HepG2 (cell line): ENCODE data around the gene PXMP4. TPM values are rescaled to one million over a fixed set of nuclear protein-coding genes. Genes with fewer than 3 reads are reported as not detected.

Experiments used
- ATAC-seq: fragments of 200-7000 bp; cut with Tn5 transposase; 3 replicates; pipeline ENCODE4 v1.9.1; 2020; ENCODE audit warnings: mild to moderate bottlenecking, moderate library complexity
- BruUV-seq: library from RNA; stranded (reverse); fragments of 400-500 nt; replicated peaks from 2 replicates; lab custom pipeline; 2021; lab: Mats Ljungman, UMichigan
- CTCF ChIA-PET: fragments of 300-600 bp; formaldehyde crosslinking; extraction: SDS; loops from one replicate; lab custom pipeline; 2021; ENCODE audit warnings: low total read pairs, inconsistent platforms, low intra/inter-chr PET ratio; lab: Yijun Ruan, JAX
- POLR2A ChIA-PET: fragments of 350-600 bp; sonication (Branson Sonifier 250); formaldehyde crosslinking; loops from one replicate; lab custom pipeline; 2020; ENCODE audit warnings: antibody characterized with exemption, inconsistent platforms; lab: Yijun Ruan, JAX
- DNase-seq: peaks from one replicate; pipeline ENCODE4 v3.0.0-alpha.2; 2015; ENCODE audit warnings: low spot score
- FAIRE-seq: peaks from 3 replicates; lab custom pipeline; 2011; peaks lifted over from hg19 to GRCh38; lab: Jason Lieb, UNC
- H2AFZ ChIP-seq: one replicate; pipeline ENCODE4 v1.6.1; 2011; ENCODE audit warnings: low read length, inconsistent platforms
- H3K27ac ChIP-seq: fragments of 300-600 bp; 3 replicates; pipeline ENCODE4 v1.8.0; 2011; ENCODE audit warnings: mixed run types, mild to moderate bottlenecking, mixed read lengths, low read length, inconsistent platforms; ENCODE audit not compliant: insufficient read depth; ENCODE audit errors: extremely low read length
- H3K27me3 ChIP-seq, 2 experiments: fragments of 200-600 bp in 1 of 2; 2 replicates in 1 of 2; 3 replicates in 1 of 2; pipeline versions ENCODE4 v1.6.0 to v1.8.0; 2011; ENCODE audit warnings: low read length in 2 of 2, mild to moderate bottlenecking in 2 of 2, moderate library complexity in 2 of 2, inconsistent platforms in 1 of 2; ENCODE audit not compliant: insufficient read depth in 2 of 2, control insufficient read depth in 1 of 2
- H3K36me3 ChIP-seq, 2 experiments: fragments of 200-600 bp in 1 of 2; replicated peaks in 1 of 2; 2 replicates in 1 of 2; 3 replicates in 1 of 2; pipeline versions ENCODE4 v1.5.1 to v1.8.0; 2011; ENCODE audit warnings: low read length in 2 of 2, inconsistent platforms in 1 of 2; ENCODE audit not compliant: insufficient read depth in 2 of 2, control insufficient read depth in 1 of 2
- H3K4me1 ChIP-seq: 2 replicates; pipeline ENCODE4 v1.5.1; 2012; ENCODE audit warnings: low read length, inconsistent platforms; ENCODE audit not compliant: insufficient read depth
- H3K4me2 ChIP-seq: 2 replicates; pipeline ENCODE4 v1.6.0; 2011; ENCODE audit warnings: low read depth, low read length, inconsistent platforms
- H3K4me3 ChIP-seq, 3 experiments: fragments of 200-600 bp in 1 of 3; sonication (generic), shearing (Covaris generic) in 1 of 3; replicated peaks in 1 of 3; 2 replicates each; pipeline ENCODE4 v1.5.1; 2011 to 2016; ENCODE audit warnings: low read length in 3 of 3, inconsistent platforms in 2 of 3, low read depth in 2 of 3, mild to moderate bottlenecking in 2 of 3, control low read depth in 1 of 3, mixed read lengths in 1 of 3; ENCODE audit not compliant: insufficient read depth in 1 of 3
- H3K79me2 ChIP-seq: one replicate; pipeline ENCODE4 v1.6.1; 2011; ENCODE audit warnings: low read length, inconsistent platforms; ENCODE audit not compliant: insufficient read depth
- H3K9ac ChIP-seq: 2 replicates; pipeline ENCODE4 v1.6.0; 2011; ENCODE audit warnings: mild to moderate bottlenecking, low read depth, low read length, inconsistent platforms; ENCODE audit not compliant: insufficient read depth
- H3K9me3 ChIP-seq: 2 replicates; pipeline ENCODE4 v1.5.1; 2012; ENCODE audit warnings: mild to moderate bottlenecking, low read length
- H4K20me1 ChIP-seq: 2 replicates; pipeline ENCODE4 v1.6.0; 2011; ENCODE audit warnings: inconsistent platforms, mild to moderate bottlenecking, low read length, moderate library complexity; ENCODE audit not compliant: insufficient read depth
- MTERF4 ChIP-seq: sonication (generic); formaldehyde crosslinking; IDR thresholded peaks from 2 replicates; pipeline ENCODE4 v1.8.0; 2023; ENCODE audit warnings: mild to moderate bottlenecking, missing genetic modification reagents
- RERE ChIP-seq: IDR thresholded peaks from 2 replicates; pipeline ENCODE4 v1.6.1; 2016; ENCODE audit warnings: low read depth, missing genetic modification reagents, missing compliant biosample characterization
- XRCC5 ChIP-seq: fragments of 200-400 bp; formaldehyde crosslinking; optimal IDR thresholded peaks from 2 replicates; pipeline ENCODE3; 2017; ENCODE audit warnings: mild to moderate bottlenecking, low read length
- ZFP82 ChIP-seq: sonication (generic); formaldehyde crosslinking; IDR thresholded peaks from 2 replicates; pipeline ENCODE4 v1.5.1; 2020; ENCODE audit warnings: mild to moderate bottlenecking, missing genetic modification reagents, borderline replicate concordance
- WGBS: methylation state at CpG from one replicate; pipeline ENCODE4 v1.1.6; 2017; ENCODE audit warnings: low lambda C conversion rate; 5-methylcytosine and 5-hydroxymethylcytosine counted together
- in situ Hi-C: cut with HindIII; loops from 2 replicates; pipeline ENCODE4 v1.10.0; 2017; ENCODE audit warnings: low pct_unique_long_range_greater_than_20kb; ENCODE audit not compliant: extremely low pct_ligation_motif_present
- intact Hi-C: fragments of 100-400 bp; cut with micrococcal nuclease; formaldehyde crosslinking; loops from one replicate; pipeline ENCODE4 v1.10.0; 2022; ENCODE audit not compliant: unreplicated experiment
- polyA plus RNA-seq, 8 experiments: library from polyadenylated mRNA; depleted of rRNA in 3 of 8; stranded (reverse) in 7 of 8; unstranded in 1 of 8; fragments of >200 nt; fragmentation: Illumina TruSeq in 4 of 8; extraction: Trizol in 4 of 8; gene quantifications; 2 replicates each; pipeline versions ENCODE4 v1.2.1 to v1.2.3, GENCODE V29; 2011 to 2016; ENCODE audit warnings: low read depth in 4 of 8, missing spikeins in 1 of 8, mixed read lengths in 1 of 8; ENCODE audit not compliant: insufficient read depth in 1 of 8
- total RNA-seq, 5 experiments: library from RNA; depleted of rRNA; stranded (reverse); fragments of >200 nt; fragmentation: Illumina TruSeq; extraction: Trizol; gene quantifications; 2 replicates each; pipeline ENCODE4 v1.2.3, GENCODE V29; 2016; ENCODE audit warnings: low read depth in 1 of 5

Gene PXMP4
- total and polyA plus RNA-seq, 2 of the 13 experiments (the other 11 are each of a cell fraction or from before 2014, with no cell fraction given): not detected

GRCh38 chr20:33704197-33704924 is 15.7 kb downstream of the PXMP4 start:
- H3K27me3 ChIP-seq: no peaks in the 10 kb centered on the region
- intact Hi-C loops: no loop called here
- H3K27ac ChIP-seq: no peak overlapping the region
- H3K4me3 ChIP-seq: no peak overlapping the region
- no peak overlapping the region for H3K4me2 ChIP-seq
- H3K9ac ChIP-seq: no peak overlapping the region
- no peak for DNase-seq
- no TSS peak for BruUV-seq
- no peak overlapping the region for H2AFZ ChIP-seq
- TF ChIP-seq MTERF4 (CRISPR knock-in tag): no peak
- peak; percentile 36 for TF ChIP-seq XRCC5
- no peak for TF ChIP-seq RERE
- no peak for TF ChIP-seq ZFP82
- TF ChIP-seq, all 625 proteins: peak for 1
- ATAC-seq (no peak), FAIRE-seq (no peak)
- H3K9me3 ChIP-seq: no peaks in the 10 kb centered on the region
- H3K79me2 ChIP-seq: no peaks in the 10 kb centered on the region
- WGBS: 80% methylated on average over 11 of the region's 11 CpGs
- no peaks in the 10 kb centered on the region for H4K20me1 ChIP-seq
- POLR2A ChIA-PET: interaction anchor here (0.7 to 1.5 kb wide), 2 partner anchors 11 to 110 kb away, joined by 3 to 6 read pairs; no protein-coding TSS in a partner anchor
- in situ Hi-C loops: no loop called here
- H3K36me3 ChIP-seq: no peaks in the 10 kb centered on the region
- CTCF ChIA-PET: no interaction called here
- H3K4me1 ChIP-seq: peaks cover 53% of the 10 kb centered on the region
